Measurements from ENCODE around the gene PCBP1.
"Not testable (repeated sequence)": the region's sequence is repeated elsewhere in the genome, so short reads cannot be mapped to it uniquely, and the experiment has no call there.

The PCBP1 gene

DNA sequence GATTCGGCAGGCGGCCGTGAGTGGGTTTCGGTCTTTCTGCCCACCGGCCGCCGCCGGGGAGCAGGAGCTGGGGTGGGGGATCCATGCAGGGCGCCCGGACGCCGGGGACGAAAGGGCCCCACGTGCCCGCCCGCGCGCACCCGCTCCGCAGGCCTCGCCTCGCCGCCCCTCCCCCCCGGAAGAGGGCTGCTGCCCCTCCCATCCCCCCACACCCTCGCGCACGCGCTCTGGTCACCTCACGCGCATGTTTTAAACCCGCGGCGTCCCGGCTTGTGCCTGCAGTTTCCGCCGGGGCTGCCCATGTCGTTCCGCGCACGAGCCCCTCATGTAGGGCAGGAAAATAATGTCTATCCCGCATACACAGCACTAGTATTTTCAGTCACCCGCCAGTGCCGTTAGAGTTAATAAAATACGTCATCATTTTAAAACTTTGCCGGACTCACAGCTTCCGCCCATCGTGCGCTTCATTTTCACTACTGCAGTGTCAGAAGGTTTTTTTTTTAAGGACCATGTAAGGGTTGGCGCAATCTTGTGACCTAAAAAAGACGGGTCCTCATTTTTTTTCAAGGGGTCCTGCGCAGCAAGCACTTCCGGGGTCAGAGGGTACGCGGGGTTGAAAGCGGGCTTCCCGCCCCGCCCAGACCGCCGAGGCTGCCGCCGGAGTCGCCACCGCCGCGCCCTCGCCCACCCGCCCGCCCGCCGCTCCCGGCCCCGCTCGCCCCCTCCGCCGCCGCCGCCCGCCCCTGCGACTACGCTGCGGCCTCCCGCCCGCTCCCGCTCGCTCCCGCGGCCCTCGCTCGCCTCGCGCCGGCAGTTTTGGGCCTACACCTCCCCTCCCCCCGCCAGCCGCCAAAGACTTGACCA is at the start of gene PCBP1:
PCBP1 (plus strand) TSS at position 640 of the 864 bp plus-strand sequence. CDS start 267 bp downstream, outside the sequence.
- in situ Hi-C loops (cut with MboI; ENCODE audit: low sequenced_read_pairs), result loop anchor here (5.0 kb wide), 1 partner anchor 55 kb away; no protein-coding TSS in a partner anchor

DNA sequence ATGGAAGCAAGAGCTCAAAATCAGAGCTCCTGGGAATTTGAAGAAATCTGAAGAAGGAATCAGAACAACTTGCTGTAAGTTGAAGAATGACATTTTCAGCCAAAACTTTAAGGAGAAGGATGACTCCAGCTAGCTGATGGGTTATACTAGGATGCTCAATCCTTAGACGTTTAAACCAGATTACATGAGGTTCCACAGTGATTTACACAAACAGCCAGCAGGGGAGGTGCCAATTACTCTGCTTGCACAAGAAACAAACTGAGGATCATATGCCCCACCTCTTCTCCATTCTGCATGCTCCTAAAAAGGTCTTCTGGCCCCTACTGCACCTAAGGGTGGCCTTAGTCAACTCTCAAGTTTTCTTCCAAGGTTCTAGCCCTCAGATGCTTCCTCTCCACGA is 47.9 kb upstream of the PCBP1 start:
- in situ Hi-C loops (cut with MboI; ENCODE audit: low sequenced_read_pairs), result no loop called here

- in situ Hi-C loops (cut with MboI; ENCODE audit: low sequenced_read_pairs), result no loop called here
Measured at GRCh38 chr2:70041663-70042062, 45.6 kb upstream of the PCBP1 start.

- in situ Hi-C loops (cut with MboI; ENCODE audit: low sequenced_read_pairs), result no loop called here
Measured at GRCh38 chr2:70042246-70042645, 45.0 kb upstream of the PCBP1 start.

DNA sequence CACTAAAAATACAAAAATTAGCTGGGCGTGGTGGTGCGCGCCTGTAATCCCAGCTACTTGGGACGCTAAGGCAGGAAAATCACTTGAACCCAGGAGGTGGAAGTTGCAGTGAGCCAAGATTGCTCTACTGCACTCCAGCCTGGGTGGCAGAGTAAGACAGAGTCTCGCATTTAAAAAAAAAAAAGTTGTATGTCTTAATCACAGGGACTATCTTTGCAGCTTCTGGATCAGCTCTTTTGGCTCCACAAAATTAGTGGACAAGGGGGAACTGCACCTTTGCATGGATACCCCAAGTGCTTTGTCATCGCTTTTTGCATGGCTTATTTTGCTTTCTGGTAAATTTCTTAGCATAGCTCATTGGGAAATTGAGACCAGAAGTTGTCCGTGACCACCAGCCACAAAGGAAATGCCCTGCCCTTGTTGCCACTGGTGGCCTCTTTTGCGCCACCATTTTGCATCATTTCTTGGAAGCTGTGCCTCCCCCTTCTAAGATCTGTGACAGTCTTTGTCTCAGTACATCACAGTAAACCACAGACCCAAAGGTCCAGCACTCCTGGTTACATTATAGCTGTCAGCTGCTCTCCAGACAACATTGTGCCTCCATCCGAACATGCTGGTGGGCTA is 43.9 kb upstream of the PCBP1 start:
- in situ Hi-C loops (cut with MboI; ENCODE audit: low sequenced_read_pairs), result no loop called here

DNA sequence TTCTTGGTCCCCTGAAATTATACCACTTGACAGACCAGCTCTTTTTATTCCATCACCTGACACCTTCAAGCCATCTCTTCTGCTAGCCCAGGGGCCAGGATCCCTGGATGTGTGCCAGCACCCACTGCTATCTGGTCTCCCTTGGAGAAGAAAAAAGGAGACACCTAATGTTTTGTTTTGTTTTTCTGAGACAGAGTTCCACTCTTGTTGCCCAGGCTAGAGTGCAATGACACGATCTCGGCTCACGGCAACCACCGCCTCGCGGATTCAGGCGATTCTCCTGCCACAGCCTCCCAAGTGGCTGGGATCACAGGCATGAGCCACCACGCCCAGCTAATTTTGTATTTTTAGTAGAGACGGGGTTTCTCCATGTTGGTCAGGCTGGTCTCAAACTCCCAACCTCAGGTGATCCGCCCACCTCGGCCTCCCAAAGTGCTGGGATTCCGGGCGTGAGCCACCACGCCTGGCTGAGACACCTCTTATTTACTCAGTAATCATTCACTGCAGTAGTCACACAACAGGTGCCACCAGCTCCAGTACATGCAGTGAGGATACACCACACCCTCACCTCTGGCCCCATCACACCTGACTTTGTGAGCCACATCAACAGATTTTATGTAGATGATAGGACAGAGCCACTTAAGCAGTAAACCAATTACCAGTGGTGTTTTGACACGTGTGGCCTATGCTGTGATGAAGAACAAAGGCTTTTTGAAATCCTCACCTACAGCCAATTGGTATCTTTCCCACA is 42.8 kb upstream of the PCBP1 start:
- in situ Hi-C loops (cut with MboI; ENCODE audit: low sequenced_read_pairs), result no loop called here

- in situ Hi-C loops (cut with MboI; ENCODE audit: low sequenced_read_pairs), result no loop called here
Measured at GRCh38 chr2:70045405-70045804, 41.9 kb upstream of the PCBP1 start.

GRCh38 chr2:70045932-70046331 is 41.3 kb upstream of the PCBP1 start:
- in situ Hi-C loops (cut with MboI; ENCODE audit: low sequenced_read_pairs), result no loop called here

DNA sequence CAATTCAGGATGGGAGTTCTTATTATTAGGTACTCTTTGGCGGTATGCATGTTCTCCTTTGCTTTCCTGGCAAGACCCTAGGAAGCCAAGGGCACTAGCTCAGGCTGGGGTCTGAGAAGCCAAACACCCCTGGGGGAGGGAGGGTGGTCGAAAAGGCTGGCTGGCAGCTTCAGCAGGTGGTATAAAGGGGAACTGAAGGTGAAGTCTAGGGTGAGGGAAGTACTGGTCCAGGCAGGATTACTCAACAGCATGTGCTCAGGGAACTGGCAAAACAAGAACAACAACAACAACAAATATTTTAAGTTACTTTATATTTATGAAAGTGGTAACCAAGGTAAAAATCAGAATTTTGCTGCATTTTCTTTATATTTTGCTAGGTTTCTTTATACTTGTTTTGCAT is 40.7 kb upstream of the PCBP1 start:
- in situ Hi-C loops (cut with MboI; ENCODE audit: low sequenced_read_pairs), result no loop called here

DNA sequence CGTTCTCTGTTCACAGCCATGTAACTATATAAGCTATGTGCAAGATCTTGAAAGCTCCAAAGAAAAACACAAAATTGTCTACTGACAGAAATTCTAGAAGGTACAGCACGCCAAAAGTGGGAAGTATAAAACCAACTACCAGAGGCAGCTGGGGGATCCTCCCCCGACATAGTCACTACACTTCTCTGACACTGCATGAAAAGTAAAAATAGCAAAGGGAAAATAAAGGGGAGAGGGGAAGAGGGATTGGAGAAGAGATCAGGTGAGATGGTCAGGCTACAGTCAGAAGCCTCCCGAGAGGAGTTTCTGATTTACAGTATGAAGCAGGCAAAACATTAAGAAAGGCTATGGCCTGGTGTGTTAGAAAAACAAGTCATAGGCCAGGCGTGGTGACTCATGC is 39.8 kb upstream of the PCBP1 start:
- in situ Hi-C loops (cut with MboI; ENCODE audit: low sequenced_read_pairs), result no loop called here

GRCh38 chr2:70049255-70049654 is 38.0 kb upstream of the PCBP1 start:
- in situ Hi-C loops (cut with MboI; ENCODE audit: low sequenced_read_pairs), result no loop called here

- in situ Hi-C loops (cut with MboI; ENCODE audit: low sequenced_read_pairs), result no loop called here
Measured at GRCh38 chr2:70050631-70051425, 36.4 kb upstream of the PCBP1 start.

DNA sequence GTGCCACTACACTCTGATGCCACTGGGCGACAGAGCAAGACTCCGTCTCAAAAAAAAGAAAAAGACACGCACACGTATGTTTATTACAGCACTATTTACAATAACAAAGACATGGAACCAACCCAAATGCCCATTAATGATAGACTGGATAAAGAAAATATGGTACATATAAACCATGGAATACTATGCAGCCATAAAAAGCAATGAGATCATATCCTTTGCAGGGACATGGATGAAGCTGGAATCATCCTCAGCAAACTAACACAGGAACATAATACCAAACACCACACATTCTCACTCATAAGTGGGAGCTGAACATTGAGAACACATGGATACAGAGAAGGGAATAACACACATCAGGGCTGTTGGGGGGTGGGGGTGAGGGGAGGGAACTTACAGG is 32.0 kb upstream of the PCBP1 start:
- in situ Hi-C loops (cut with MboI; ENCODE audit: low sequenced_read_pairs), result not testable (repeated sequence)

DNA sequence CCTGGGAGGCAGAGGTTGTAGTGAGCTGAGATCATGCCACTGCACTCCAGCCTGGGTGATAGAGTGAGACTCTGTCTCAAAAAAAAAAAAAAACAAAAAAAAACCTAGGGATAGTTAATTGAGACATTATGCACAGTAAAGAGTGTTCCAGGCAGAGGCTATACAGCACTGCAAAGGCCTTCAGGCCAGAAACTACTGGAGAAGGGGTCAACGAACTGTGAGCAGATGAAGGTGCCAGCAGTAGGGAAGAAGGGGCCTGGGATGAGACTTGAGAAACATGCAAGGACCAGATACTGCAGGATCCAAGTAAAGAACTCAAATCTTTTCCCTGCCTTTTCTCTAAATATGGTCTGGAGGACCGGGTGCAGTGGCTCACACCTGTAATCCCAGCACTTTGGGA is 26.0 kb upstream of the PCBP1 start:
- in situ Hi-C loops (cut with MboI; ENCODE audit: low sequenced_read_pairs), result loop anchor here (10.0 kb wide), 1 partner anchor 147 kb away; the partner anchor contains the start of gene MXD1

DNA sequence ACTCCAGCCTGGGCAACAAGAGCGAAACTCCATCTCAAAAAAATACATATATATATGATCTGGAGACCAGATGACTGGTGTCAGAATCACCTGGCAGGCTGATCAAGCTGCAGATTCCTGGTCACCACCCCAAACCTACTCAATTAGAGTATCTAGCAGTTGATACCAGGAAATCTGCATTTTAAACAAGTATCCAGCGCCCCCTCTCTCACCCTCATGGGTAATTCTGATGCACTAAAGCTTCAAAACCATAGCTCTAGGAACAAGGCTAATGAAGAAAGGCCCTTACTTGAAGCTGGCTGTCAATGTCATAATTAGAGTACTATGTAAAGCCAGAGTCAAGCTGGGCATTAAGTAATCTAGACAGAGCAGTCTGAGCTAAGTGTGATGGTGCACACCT is 25.0 kb upstream of the PCBP1 start:
- in situ Hi-C loops (cut with MboI; ENCODE audit: low sequenced_read_pairs), result loop anchor here (10.0 kb wide), 1 partner anchor 147 kb away; the partner anchor contains the start of gene MXD1

GRCh38 chr2:70068119-70068518 is 19.2 kb upstream of the PCBP1 start:
- in situ Hi-C loops (cut with MboI; ENCODE audit: low sequenced_read_pairs), result loop anchor here (10.0 kb wide), 1 partner anchor 153 kb away; the partner anchor contains the start of gene MXD1

DNA sequence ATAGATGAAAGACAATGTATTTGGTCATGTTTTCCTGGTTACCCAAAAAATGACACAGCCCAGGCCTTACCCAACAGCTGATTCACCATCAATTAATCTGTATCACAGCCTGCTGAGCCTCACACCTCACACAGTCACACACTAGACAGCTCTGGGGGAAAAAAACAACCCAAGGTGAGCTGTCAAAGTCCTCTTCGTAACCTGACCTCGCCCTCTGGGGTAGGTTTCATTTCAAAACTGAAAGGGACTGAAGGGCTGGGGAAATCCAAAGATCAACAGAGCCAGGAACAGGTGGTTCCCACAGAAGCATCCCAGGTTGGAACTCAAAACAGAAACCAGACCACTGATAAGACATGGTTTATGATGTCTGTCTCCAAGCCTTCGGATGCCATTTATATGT is 18.2 kb upstream of the PCBP1 start:
- in situ Hi-C loops (cut with MboI; ENCODE audit: low sequenced_read_pairs), result loop anchor here (10.0 kb wide), 1 partner anchor 154 kb away; the partner anchor contains the start of gene MXD1

- in situ Hi-C loops (cut with MboI; ENCODE audit: low sequenced_read_pairs), result loop anchor here (10.0 kb wide), 1 partner anchor 336 kb away; no protein-coding TSS in a partner anchor
Measured at GRCh38 chr2:70070542-70071268, 16.6 kb upstream of the PCBP1 start.

DNA sequence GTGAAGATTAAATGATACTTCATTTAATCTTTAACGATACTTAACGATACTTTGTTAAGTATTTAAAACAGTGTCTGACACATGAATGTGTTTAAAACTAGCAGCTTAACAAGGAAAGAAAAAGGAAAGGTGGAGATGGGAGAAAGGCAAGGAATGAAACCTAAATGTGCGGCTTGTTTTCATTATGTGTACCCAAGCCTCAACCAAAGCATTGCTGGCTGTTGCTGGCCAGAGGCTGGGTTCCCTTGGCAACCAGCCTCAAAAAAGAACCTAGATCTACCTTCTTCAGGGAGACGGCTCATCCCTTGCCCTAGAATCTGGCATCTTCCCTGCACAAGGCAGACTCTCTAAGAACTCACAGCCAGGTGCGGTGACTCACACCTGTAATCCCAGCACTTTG is 13.8 kb upstream of the PCBP1 start:
- in situ Hi-C loops (cut with MboI; ENCODE audit: low sequenced_read_pairs), result loop anchor here (10.0 kb wide), 1 partner anchor 339 kb away; no protein-coding TSS in a partner anchor

DNA sequence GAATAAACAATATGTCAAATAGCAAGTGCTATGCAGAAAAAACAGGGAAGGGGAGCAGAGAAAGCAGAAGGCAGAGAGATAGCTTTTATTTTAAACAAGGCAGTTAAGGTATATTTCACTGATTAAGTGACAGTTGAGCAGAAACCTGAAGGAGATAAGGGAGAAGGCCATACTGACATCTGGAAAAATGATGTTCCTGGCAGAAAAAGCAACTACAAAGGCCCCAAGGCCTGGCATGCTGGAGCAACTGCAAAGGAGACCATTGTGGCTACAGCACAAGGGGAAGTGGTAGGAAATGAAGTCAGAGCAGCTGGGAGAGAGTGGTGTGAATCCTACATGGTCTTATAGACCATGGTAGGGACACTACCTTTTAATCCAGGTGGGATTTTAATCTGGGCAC is 8.9 kb upstream of the PCBP1 start:
- in situ Hi-C loops (cut with MboI; ENCODE audit: low sequenced_read_pairs), result loop anchor here (10.0 kb wide), 1 partner anchor 344 kb away; no protein-coding TSS in a partner anchor
